GM23338 (cell line): ENCODE measurements around the gene GDPD4. TPM values are rescaled to one million over a fixed set of nuclear protein-coding genes. Genes with fewer than 3 reads are reported as not detected.

Source experiments
- ATAC-seq: fragments of 200-7000 bp; cut with Tn5 transposase; 3 replicates; pipeline ENCODE4 v1.9.1; 2020
- DNase-seq: peaks from one replicate; pipeline ENCODE4 v3.0.0-alpha.2; 2015; ENCODE audit warnings: low spot score
- H2AFZ ChIP-seq: fragments of 200-600 bp; sonication (generic); 2 replicates; pipeline ENCODE4 v1.8.0; 2016; ENCODE audit warnings: antibody characterized with exemption, mild to moderate bottlenecking, moderate library complexity
- H3F3A ChIP-seq: fragments of 200-600 bp; sonication (generic); replicated peaks from 2 replicates; pipeline ENCODE4 v1.8.0; 2017; ENCODE audit warnings: antibody characterized with exemption, mixed run types, low read depth
- H3K27ac ChIP-seq: fragments of 200-600 bp; sonication (generic); 2 replicates; pipeline ENCODE4 v1.6.1; 2016; ENCODE audit warnings: low read depth
- H3K27me3 ChIP-seq: fragments of 200-600 bp; sonication (generic); 2 replicates; pipeline ENCODE4 v1.8.0; 2016; ENCODE audit warnings: mild to moderate bottlenecking, mixed run types, moderate library complexity; ENCODE audit not compliant: insufficient read depth
- H3K36me3 ChIP-seq: fragments of 200-600 bp; sonication (generic); 2 replicates; pipeline ENCODE4 v1.8.0; 2016; ENCODE audit warnings: mild to moderate bottlenecking; ENCODE audit not compliant: insufficient read depth
- H3K4me1 ChIP-seq: fragments of 200-600 bp; sonication (generic); 2 replicates; pipeline ENCODE4 v1.8.0; 2016; ENCODE audit warnings: mild to moderate bottlenecking, moderate library complexity; ENCODE audit not compliant: insufficient read depth
- H3K4me2 ChIP-seq: fragments of 200-600 bp; sonication (generic); 2 replicates; pipeline ENCODE4 v1.7.1; 2017; ENCODE audit warnings: mixed run types
- H3K4me3 ChIP-seq: fragments of 200-600 bp; sonication (generic); 2 replicates; pipeline ENCODE4 v1.6.1; 2016; ENCODE audit warnings: mixed run types
- H3K79me2 ChIP-seq: fragments of 200-600 bp; sonication (generic); replicated peaks from 2 replicates; pipeline ENCODE4 v1.8.0; 2017; ENCODE audit warnings: mild to moderate bottlenecking; ENCODE audit not compliant: insufficient read depth
- H3K9me2 ChIP-seq: fragments of 200-600 bp; sonication (generic); 2 replicates; pipeline ENCODE4 v1.8.0; 2017; ENCODE audit not compliant: insufficient read depth
- H4K20me1 ChIP-seq: fragments of 200-600 bp; sonication (generic); replicated peaks from 2 replicates; pipeline ENCODE4 v1.8.0; 2017; ENCODE audit warnings: mild to moderate bottlenecking; ENCODE audit not compliant: insufficient read depth
- H3K27ac Mint-ChIP-seq: 2 replicates; pipeline ENCODE4 v1.8.0; 2020; ENCODE audit warnings: inconsistent platforms, mild to moderate bottlenecking, moderate library complexity, mixed read lengths
- H3K27me3 Mint-ChIP-seq: 3 replicates; pipeline ENCODE4 v1.8.0; 2022; ENCODE audit warnings: low read depth, mild to moderate bottlenecking, moderate library complexity, mixed read lengths, inconsistent platforms; ENCODE audit not compliant: insufficient read depth, poor library complexity
- H3K36me3 Mint-ChIP-seq: 3 replicates; pipeline ENCODE4 v1.8.0; 2021; ENCODE audit warnings: low read depth, mild to moderate bottlenecking, inconsistent platforms, moderate library complexity, mixed read lengths
- H3K4me1 Mint-ChIP-seq: 3 replicates; pipeline ENCODE4 v1.8.0; 2020; ENCODE audit warnings: mild to moderate bottlenecking, inconsistent platforms, mixed read lengths
- H3K4me3 Mint-ChIP-seq: 3 replicates; pipeline ENCODE4 v1.8.0; 2021; ENCODE audit warnings: moderate library complexity, mild to moderate bottlenecking, inconsistent platforms, mixed read lengths
- H3K9me3 Mint-ChIP-seq: 3 replicates; pipeline ENCODE4 v1.8.0; 2020; ENCODE audit warnings: moderate library complexity, mild to moderate bottlenecking, inconsistent platforms, mixed read lengths
- EZH2 ChIP-seq: fragments of 200-600 bp; sonication (generic); IDR thresholded peaks from one replicate; pipeline ENCODE4 v1.8.0; 2017; ENCODE audit warnings: antibody characterized with exemption, mild to moderate bottlenecking, low read depth; ENCODE audit not compliant: unreplicated experiment
- EZH2phosphoT487 ChIP-seq: fragments of 200-600 bp; sonication (generic); IDR thresholded peaks from one replicate; pipeline ENCODE4 v1.8.1; 2018; ENCODE audit warnings: antibody characterized with exemption; ENCODE audit not compliant: unreplicated experiment
- JUNB ChIP-seq: IDR thresholded peaks from one replicate; pipeline ENCODE4 v1.6.1; 2016; ENCODE audit warnings: antibody characterized with exemption; ENCODE audit not compliant: unreplicated experiment
- NANOG ChIP-seq: IDR thresholded peaks from 2 replicates; pipeline ENCODE4 v1.6.1; 2016; ENCODE audit warnings: antibody characterized with exemption, borderline replicate concordance
- REST ChIP-seq: IDR thresholded peaks from one replicate; pipeline ENCODE4 v1.6.1; 2018; ENCODE audit warnings: antibody characterized with exemption; ENCODE audit not compliant: unreplicated experiment
- STAT1 ChIP-seq: IDR thresholded peaks from one replicate; pipeline ENCODE4 v1.6.1; 2016; ENCODE audit warnings: antibody characterized with exemption; ENCODE audit not compliant: unreplicated experiment
- ZNF331 ChIP-seq: fragments of 250-450 bp; sonication (Bioruptor Pico); IDR thresholded peaks from 2 replicates; pipeline ENCODE4 v1.5.0; 2020; ENCODE audit warnings: low read depth, mild to moderate bottlenecking, moderate library complexity
- polyA plus RNA-seq: library from polyadenylated mRNA; unstranded; fragments of >200 nt; fragmentation: Nextera tagmentation; extraction: Ambion mirVana; gene quantifications from 2 replicates; pipeline ENCODE4 v1.2.1, GENCODE V29; 2016
- total RNA-seq: library from RNA; depleted of rRNA; stranded (reverse); fragments of >200 nt; shearing (Covaris generic); gene quantifications from 2 replicates; pipeline ENCODE4 v1.2.3, GENCODE V29; 2014
- TF ChIP-seq, protein P1 (sequence below): fragments of 250-450 bp; sonication (Bioruptor Pico); IDR thresholded peaks from 2 replicates; pipeline ENCODE4 v1.5.0; 2020; ENCODE audit warnings: mild to moderate bottlenecking, moderate library complexity
- TF ChIP-seq, protein P2 (sequence below): IDR thresholded peaks from 2 replicates; pipeline ENCODE4 v1.6.1; 2016; ENCODE audit warnings: antibody characterized with exemption

GDPD4 gene
- total and polyA plus RNA-seq, 2 experiments from 2014 or later = not detected

DNA sequence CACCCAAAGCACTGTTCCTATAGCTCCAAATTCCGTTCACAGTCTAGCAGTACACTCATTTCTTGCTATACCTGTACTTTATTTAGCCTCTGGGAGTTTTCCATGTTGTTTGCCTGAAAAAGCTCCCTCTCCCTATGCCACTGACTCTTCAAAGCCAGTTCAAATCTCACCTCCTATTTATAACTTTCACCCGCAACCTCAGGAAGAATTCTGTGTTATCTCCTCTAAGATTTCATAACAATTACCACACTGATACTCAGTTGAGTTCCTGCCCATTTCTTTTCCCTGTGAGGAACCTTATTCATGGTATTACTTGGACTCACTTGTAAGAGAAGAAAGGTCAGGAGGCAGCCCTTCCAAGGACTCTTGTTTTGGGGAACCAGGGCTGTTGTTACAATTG lies 25.2 kb downstream of the GDPD4 start (continued):
- TF ChIP-seq REST (no peak), NANOG (no peak)

GRCh38 chr11:77270921-77271320 lies 30.6 kb downstream of the GDPD4 start:
- no peak for DNase-seq
- H4K20me1 ChIP-seq = no peaks in the 10 kb centered on the region
- TF ChIP-seq STAT1 (no peak), ZNF331 (CRISPR knock-in tag) (no peak), JUNB (no peak), EZH2 (no peak), EZH2phosphoT487 (no peak), REST (no peak)
- TF ChIP-seq, protein P1, sequence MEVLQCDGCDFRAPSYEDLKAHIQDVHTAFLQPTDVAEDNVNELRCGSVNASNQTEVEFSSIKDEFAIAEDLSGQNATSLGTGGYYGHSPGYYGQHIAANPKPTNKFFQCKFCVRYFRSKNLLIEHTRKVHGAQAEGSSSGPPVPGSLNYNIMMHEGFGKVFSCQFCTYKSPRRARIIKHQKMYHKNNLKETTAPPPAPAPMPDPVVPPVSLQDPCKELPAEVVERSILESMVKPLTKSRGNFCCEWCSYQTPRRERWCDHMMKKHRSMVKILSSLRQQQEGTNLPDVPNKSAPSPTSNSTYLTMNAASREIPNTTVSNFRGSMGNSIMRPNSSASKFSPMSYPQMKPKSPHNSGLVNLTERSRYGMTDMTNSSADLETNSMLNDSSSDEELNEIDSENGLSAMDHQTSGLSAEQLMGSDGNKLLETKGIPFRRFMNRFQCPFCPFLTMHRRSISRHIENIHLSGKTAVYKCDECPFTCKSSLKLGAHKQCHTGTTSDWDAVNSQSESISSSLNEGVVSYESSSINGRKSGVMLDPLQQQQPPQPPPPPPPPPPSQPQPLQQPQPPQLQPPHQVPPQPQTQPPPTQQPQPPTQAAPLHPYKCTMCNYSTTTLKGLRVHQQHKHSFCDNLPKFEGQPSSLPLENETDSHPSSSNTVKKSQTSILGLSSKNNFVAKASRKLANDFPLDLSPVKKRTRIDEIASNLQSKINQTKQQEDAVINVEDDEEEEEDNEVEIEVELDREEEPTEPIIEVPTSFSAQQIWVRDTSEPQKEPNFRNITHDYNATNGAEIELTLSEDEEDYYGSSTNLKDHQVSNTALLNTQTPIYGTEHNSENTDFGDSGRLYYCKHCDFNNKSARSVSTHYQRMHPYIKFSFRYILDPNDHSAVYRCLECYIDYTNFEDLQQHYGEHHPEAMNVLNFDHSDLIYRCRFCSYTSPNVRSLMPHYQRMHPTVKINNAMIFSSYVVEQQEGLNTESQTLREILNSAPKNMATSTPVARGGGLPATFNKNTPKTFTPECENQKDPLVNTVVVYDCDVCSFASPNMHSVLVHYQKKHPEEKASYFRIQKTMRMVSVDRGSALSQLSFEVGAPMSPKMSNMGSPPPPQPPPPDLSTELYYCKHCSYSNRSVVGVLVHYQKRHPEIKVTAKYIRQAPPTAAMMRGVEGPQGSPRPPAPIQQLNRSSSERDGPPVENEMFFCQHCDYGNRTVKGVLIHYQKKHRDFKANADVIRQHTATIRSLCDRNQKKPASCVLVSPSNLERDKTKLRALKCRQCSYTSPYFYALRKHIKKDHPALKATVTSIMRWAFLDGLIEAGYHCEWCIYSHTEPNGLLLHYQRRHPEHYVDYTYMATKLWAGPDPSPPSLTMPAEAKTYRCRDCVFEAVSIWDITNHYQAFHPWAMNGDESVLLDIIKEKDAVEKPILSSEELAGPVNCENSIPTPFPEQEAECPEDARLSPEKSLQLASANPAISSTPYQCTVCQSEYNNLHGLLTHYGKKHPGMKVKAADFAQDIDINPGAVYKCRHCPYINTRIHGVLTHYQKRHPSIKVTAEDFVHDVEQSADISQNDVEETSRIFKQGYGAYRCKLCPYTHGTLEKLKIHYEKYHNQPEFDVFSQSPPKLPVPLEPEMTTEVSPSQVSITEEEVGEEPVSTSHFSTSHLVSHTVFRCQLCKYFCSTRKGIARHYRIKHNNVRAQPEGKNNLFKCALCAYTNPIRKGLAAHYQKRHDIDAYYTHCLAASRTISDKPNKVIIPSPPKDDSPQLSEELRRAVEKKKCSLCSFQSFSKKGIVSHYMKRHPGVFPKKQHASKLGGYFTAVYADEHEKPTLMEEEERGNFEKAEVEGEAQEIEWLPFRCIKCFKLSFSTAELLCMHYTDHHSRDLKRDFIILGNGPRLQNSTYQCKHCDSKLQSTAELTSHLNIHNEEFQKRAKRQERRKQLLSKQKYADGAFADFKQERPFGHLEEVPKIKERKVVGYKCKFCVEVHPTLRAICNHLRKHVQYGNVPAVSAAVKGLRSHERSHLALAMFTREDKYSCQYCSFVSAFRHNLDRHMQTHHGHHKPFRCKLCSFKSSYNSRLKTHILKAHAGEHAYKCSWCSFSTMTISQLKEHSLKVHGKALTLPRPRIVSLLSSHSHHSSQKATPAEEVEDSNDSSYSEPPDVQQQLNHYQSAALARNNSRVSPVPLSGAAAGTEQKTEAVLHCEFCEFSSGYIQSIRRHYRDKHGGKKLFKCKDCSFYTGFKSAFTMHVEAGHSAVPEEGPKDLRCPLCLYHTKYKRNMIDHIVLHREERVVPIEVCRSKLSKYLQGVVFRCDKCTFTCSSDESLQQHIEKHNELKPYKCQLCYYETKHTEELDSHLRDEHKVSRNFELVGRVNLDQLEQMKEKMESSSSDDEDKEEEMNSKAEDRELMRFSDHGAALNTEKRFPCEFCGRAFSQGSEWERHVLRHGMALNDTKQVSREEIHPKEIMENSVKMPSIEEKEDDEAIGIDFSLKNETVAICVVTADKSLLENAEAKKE (CRISPR knock-in tag) = no peak
- TF ChIP-seq, protein P2, sequence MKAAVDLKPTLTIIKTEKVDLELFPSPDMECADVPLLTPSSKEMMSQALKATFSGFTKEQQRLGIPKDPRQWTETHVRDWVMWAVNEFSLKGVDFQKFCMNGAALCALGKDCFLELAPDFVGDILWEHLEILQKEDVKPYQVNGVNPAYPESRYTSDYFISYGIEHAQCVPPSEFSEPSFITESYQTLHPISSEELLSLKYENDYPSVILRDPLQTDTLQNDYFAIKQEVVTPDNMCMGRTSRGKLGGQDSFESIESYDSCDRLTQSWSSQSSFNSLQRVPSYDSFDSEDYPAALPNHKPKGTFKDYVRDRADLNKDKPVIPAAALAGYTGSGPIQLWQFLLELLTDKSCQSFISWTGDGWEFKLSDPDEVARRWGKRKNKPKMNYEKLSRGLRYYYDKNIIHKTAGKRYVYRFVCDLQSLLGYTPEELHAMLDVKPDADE = no peak

More at GRCh38 chr11:77270921-77271320, 30.6 kb downstream of the GDPD4 start:
- Histone ChIP-seq H3F3A (no peaks in the 10 kb centered on the region), H3K9me2 (peaks cover 4% of the 10 kb centered on the region; the same call in 1 of the 2 replicates), H3K27me3 (no peaks in the 10 kb centered on the region), H3K36me3 (no peaks in the 10 kb centered on the region), H3K27ac (no peak overlapping the region), H3K4me2 (no peak overlapping the region), H3K79me2 (no peaks in the 10 kb centered on the region), H3K4me3 (no peak overlapping the region), H2AFZ (no peak overlapping the region), H3K4me1 (no peaks in the 10 kb centered on the region)
- ATAC-seq = no peak
- Mint-ChIP-seq H3K36me3 (no peaks in the 10 kb centered on the region), H3K9me3 (no peaks in the 10 kb centered on the region), H3K27me3 (no peaks in the 10 kb centered on the region), H3K4me3 (no peak overlapping the region), H3K4me1 (no peaks in the 10 kb centered on the region), H3K27ac (no peak overlapping the region)
